ENCODE measurements around the gene SYT13.
A peak's percentile ranks its signal among the peaks of the same experiment; 100 is the strongest.
"Not testable (repeated sequence)": the region's sequence is repeated elsewhere in the genome, so short reads cannot be mapped to it uniquely, and the experiment has no call there.

The SYT13 gene

DNA sequence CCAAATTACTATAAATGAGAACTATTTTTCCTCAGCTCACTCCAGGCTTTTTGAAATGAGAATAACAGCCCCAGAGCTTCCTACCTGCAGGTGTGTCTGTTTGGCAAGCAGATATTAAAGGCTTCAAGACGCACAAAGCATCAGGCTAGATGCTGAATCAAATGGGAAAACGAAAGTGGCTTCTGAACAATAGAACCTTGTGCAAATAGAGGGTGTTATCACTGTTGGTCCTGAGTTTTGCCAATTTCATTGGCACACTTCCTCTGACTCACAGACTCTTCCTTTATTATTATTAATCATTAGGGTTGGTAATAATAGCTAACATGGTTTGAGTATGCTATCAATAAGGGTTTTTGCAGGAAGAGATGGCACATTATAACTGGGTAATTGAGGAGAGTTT, 13.4 kb downstream of the SYT13 start:
- no peak for DNase-seq (ENCODE audit: low read depth)

DNA sequence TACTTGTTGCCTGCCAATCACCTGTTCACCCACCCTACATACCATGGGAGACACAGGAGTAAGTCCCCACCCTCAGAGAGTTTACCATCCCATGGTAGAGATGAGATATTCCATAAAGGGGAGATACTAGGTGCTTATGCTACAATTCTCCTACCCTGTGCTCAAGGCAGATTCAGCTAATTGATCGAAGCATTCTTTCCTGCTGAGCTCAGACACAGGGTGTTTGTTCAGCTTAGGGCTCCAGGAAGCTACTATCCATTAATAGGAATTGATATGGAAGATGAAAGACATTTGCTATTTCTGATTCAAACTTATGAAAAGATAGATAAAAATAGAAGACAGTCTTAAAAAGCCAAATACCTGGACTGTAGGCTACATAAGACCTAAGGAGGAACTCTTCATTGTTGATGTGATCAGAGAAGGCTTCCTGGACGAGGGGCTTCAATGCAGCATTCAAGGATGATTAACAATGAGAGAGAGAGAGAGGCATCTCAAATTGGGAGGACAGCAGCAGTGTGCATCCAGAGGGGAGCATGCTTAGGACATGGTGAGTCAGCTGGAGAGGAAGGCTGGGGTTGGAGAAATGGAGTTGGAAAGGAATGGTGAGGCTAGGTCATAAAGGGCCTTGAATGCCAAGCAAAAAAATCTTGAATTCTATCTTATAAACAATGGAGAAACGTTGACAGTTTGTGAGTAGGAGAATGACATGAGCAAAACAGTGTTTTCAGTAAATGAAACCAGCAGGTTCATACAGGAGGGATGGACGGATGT, 15.0 kb downstream of the SYT13 start:
- no peak for DNase-seq (ENCODE audit: low read depth)

DNA sequence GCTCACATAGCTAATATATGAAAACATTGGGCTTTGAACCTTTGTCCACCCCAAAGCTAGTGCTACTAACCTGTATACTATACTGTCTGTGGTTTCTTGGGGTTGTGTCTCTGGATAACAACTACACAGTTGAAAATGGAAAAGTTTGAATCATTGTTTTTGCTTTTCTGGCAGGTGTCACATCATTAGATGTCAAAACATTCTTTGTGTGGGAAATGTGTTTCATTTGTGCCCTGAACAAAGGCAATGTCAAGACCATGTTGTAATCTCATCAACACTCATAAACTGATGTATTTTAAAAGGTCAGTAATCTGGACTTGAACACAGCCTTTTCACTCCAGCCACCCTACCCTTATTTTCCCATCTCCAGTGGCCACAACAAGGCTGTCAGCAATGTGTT, 16.5 kb downstream of the SYT13 start:
- no peak for DNase-seq (ENCODE audit: low read depth)

DNA sequence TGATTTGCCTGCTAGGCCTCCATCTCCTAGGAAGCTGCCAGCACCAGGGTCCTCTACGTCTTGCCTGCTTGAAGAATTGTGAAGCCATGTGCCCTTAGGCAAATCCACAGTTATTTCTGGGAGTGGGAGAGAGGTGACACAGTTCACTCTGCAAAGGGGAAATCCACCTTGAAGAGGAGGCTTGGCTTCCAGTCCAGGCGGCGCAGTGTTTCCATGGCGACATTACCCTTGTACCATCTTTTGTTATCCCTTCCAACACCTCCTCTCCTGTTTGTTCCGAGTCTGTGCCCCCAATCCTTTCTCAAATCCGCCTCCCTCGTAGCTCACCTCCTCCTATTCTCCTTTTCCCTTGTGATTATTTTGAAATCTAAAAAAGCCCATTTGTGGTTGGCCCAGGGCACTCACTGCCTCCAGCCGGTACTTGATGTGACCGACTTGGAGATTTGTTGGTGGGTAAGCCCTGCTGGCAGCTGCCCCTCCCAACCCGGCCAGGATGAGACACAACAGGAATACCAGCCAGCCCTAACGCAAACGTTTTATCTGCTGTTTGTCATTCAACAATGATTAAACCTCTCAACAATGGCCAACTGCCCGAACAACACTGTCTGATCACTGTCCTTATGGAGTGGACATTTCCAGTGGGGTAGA, 18.4 kb downstream of the SYT13 start:
- DNase-seq (ENCODE audit: low read depth), result no peak

DNA sequence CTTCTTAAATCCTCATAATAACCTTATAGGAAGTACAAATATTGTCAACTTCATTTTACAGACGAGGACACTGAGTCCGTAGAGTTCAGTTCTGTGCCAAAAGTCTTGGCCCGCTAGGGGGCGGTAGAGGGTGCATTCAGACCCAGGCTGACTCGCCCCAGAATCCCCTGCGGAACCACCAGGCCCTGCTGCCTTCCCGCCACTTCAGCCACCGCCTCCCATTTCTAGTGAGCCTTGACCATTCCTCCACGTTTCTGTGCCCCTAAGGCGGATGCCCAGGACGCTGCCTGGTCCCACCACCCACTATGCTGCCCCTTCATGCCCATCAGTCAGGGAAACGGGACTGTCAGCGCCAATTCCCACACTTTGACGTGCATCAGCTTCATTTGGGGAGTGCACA, 19.1 kb downstream of the SYT13 start:
- peak; percentile 17 for DNase-seq (ENCODE audit: low read depth)

DNA sequence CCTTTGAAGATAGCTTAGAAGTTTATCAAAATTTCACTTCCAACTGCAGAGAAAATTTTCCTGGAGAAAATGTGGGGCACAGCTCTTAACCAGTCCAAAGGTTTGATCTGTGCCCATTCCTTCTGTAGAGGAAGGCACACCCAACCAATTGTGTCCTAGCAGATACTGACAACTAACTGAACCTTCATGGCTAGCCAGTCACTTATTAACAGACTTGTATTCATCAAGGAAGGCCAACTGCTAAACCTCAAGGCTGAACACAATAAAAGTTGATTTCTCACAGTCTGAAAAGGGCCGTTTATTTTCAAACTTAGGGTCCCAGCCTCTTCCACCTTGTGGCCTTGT, 19.5 kb downstream of the SYT13 start:
- DNase-seq (ENCODE audit: low read depth), result no peak

DNA sequence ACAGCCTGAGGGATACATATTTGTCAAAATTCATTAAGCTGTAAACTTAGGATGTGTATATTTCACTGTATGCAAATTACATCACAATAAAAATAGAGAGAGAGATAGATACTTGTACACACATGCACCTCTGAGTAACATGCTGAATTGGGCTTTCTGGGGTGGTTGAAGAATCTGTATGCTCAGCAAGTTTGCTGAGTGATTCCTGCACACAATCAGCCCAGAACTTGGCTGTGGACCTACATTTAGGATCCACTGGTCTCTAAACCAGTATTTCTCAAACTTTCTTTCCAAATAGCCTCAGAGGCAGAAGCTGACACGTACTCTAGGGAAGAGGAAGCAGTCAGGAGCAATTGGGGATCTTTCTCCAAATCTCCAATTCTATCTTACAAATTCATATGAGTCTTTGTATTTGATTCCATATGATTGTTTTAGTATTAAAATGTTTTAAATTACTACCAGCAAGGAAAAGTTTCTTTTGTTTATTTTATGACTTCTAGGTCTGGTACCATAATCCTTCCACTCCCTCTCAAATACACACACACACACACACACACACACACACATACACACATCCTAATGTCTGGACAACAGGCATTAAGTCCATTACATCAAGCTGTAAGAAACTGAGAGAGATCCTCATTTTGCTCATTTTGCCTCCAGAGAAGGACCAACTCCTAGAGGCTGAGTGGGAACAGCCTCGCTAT, 20.0 kb downstream of the SYT13 start:
- no peak for DNase-seq (ENCODE audit: low read depth)

DNA sequence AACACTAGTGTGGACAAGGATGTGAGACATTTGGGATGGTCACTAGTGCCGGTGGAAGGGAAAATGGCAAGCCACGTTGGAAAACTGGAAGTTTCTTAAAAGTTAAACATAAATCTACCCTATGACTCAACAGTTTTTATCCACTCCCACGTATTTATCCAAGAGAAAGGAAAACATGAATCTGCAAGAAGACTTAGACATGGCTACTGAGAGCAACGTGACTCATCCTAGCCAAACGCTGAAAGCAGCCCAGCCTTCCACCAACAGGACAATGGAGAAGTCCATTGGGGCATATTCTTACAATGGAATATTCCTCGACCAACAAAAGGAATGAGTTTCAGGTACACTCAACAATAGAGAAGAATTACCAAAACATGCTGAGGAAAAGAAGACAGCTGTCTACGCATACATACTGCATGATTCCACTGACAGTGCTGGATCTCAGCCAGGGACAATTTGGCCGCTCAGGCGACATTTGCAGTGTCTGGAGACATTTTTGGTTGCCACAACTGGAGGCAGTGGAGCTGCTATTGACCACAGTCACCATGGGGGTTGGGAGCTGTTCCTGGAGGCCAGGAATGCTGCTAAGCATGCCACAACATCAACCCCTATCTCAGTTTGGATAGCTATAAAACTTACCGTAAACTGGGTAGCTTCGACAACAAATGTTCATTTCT, 21.2 kb downstream of the SYT13 start:
- DNase-seq (ENCODE audit: low read depth), result no peak

DNA sequence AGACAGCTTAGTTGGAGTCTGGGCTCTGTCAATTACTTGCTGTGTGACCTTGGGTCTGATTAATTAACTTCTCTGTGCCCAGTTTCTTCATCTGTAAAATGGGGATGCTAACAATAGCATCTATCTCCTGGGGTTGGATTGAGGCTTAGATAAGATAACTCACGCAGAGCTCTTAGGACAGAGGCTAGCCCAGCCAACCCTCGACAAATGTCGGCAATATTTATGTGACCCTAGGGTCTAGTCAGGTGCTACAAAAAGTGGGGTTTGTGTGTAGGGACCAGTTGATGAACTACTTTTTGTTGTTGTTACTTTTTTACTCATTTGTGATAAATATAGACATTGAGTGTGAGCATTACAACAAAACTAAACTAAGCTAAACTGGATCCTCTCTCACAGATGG, 22.4 kb downstream of the SYT13 start:
- DNase-seq (ENCODE audit: low read depth), result no peak

DNA sequence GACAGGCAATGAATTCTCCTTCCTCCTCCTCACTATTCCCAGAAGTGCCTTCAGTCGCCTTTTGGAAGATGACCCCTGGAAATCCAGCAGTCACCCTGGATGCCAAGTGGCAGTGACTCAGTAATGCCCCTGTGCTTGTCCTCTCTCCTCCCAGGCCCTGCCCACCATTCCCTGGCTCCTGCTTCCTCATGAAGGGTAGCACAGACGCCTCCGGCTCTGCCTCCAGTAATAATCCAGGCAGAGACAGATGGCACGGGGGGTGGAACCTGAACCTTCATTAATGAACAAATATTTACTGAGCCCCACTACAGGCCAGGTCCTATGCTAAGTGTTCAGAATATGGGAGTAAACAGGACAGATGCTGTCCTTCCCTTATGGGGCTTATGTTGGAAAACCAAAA, 23.2 kb downstream of the SYT13 start:
- DNase-seq (ENCODE audit: low read depth), result no peak

DNA sequence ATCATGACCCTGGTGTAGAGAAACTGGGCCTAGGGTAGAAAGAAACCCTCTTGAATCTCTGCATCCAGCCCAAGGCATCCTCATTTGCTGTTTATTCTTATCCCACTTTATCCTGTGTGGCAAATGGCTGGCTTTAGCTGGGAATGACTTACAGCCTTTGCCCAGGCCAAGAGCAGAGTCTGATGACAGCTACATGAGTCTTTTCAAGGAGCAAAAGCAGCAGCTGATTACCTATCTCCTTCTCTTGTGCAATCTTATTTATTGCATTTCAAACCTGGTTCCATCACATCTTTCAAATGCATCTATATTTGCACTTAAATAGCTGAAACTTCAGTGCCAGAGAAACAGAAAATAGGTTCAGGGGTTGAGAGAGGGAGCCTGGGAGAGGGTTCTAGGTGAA, 26.1 kb downstream of the SYT13 start:
- no peak for DNase-seq (ENCODE audit: low read depth)

DNA sequence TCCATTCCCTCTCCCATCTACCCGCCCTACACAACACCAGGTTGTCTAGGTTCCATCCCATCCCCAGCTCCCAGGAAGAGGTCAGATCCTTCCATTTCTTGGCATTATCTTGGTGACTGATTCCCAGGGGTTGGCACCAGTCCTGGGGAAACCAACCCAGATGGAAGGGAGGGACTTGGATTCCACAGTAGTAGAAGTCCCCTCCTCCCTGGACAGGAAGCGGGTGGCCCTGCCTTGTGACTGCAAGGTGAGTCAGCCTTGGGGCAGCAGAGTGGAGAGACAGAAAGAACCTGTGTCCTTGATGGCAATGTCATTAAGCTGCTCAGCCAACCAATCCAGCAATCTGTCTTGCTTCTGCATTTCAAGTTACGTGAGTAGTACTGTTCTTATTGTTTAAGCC, 26.5 kb downstream of the SYT13 start:
- no peak for DNase-seq (ENCODE audit: low read depth)

DNA sequence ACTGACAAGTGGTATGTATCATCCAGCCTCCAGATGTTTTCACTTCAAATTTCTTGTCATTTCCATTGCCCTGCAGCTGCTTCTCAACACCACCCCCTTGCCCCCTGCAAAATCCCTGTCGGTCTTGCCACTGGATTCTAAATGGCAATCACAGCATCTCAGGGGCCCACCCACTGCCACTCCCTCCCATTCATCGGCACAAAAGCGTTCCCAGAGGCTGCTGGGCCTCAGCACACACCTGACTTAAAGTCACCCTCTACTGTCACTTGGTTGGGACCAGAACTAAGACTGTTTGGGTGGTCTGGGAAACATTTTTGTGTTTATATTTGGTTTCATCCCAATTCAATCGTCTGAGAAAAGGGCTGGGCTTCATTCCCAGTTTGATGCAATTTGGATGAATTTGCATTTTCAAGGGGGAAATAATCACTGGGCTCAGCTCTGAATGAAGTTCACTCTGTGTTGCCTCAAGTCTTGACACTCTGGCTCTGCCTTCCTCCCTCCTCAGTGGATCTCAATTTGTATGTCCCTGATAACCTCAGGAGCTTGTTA, 27.1 kb downstream of the SYT13 start:
- DNase-seq (ENCODE audit: low read depth), result no peak

DNA sequence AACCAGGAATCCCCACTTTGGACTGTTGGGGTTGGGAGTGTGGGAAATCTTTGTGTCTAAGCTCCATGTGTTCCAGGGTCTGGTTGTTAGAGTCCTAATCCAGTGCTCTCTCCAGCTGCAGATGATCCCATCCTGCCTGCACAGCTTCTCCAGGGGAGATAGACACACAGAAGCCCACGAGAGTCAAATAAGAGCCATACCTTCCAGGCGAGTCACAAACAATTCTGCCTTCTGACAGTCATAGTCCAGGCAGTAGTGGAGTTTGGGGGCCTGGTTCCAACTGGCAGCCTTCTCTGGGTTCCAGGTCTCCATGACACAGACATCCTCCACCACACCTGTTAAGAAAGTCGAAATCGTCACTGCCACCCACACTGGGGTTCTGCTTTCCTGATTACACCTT, 32.1 kb downstream of the SYT13 start:
- no peak for DNase-seq (ENCODE audit: low read depth)

DNA sequence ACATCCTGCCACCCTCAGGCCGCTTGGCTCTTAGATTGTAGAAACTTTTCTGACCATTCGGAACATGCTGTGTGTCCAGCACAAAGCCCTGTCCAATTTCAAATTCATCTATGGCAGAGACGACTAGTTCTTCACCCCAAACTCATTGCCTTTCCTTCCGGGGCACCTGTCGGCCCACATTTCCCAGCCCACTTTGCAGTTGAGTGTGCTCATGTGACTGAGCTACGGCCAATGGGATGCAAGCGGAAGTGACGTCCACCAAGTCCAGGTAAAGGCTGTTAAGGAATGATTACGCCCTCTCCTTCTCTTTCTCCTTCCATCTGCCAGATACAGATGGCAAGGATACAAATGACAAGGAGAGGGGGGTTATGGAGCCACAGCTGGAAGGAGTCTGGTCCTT, 32.5 kb downstream of the SYT13 start:
- DNase-seq (ENCODE audit: low read depth), result no peak

DNA sequence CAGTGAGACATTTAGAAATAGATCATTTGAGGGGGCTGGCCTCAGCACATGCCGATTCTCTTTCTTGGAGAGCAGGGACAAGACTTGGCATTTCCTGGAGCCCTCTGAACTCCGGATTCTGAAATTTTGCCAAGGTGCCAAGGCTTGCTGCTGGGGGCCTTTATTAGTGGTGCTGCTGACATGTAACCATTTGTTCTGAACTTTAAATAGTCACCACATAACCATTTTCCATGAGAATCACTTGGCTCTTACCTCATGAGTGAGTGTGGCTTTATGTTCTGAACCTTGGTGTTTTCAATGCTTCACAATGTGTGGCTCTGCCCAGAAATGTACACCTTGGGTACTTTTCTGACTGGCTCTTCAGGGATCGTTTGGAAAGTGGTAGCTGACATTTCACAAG, 33.3 kb downstream of the SYT13 start:
- DNase-seq (ENCODE audit: low read depth), result no peak

DNA sequence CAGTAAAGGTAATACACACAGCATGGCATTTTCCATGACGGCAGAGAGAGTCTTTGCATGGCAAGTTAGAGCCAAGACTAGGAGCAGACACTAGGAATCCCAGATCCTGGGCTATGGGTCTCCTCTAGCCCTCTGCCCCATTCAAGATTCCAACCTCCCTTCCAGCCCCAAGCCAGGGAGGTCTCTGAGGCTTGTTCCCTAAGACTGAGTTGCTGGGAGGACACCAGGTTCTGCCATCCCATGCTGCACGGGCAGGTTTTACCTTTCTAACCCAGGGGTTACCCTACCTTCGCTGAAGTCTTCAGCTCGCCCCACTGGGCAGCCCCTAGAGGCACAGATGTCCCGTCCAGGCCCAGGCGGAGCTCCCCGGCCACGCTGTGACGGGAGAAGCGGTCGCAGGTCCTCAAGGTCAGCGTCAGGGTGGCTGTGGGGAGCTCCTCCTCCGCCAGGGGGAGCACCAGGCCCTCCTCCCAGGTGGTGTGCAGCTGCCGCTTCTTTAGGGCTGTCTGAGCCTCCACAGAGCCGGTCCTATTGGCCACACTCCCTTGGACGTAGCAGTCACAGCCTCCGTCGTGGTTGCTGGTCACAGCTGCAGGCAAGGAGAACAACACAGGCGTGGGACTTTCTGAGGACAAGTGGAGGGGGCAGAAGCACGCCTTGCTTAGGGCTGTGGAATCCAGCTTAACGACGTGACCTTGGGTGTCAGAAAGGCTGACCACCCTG, 33.8 kb downstream of the SYT13 start:
- DNase-seq (ENCODE audit: low read depth), result peak; percentile 35

DNA sequence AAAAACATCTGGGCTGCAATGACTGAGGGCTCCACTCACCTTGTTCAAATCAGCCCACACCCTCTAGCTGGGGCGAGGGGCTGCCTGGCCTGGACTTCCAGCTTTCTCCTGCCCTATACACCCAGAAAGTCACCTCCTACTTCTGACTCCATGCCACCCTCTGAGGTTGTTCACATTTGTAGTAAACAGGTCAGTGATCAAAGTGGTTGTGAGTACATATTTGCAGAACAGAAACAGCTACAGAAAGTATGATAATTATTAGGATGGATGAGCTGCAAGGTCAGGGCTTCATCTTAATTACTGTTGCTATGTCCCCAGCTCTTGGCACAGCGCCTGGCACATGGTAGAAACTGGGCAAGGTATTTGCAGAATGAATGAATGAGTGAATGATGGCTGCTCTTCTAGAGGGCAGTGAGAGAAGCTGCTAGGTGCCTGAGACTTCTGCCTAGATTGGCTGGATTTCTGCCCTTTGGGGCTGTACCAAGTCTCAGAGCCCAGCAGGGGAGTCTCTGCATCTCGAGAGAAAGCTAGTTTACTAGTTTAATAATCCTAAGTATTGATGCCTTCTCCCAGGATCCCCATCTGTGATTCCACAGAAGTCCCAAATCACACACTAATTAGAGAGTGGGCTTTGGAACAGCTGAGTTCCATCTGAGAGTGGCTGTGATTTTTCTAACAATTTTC, 36.0 kb downstream of the SYT13 start:
- no peak for DNase-seq (ENCODE audit: low read depth)

DNA sequence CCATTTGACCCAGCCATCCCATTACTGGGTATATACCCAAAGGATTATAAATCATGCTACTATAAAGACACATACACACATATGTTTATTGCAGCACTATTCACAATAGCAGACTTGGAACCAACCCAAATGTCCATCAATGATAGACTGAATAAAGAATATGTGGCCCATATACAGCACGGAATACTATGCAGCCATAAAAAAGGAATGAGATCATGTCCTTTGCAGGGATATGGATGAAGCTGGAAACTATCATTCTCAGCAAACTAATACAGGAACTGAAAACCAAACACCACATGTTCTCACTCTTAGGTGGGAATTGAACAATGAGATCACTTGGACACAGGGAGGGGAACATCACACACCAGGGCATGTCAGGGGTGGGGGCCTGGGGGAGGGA, 36.8 kb downstream of the SYT13 start:
- not testable (repeated sequence) for DNase-seq (ENCODE audit: low read depth)

DNA sequence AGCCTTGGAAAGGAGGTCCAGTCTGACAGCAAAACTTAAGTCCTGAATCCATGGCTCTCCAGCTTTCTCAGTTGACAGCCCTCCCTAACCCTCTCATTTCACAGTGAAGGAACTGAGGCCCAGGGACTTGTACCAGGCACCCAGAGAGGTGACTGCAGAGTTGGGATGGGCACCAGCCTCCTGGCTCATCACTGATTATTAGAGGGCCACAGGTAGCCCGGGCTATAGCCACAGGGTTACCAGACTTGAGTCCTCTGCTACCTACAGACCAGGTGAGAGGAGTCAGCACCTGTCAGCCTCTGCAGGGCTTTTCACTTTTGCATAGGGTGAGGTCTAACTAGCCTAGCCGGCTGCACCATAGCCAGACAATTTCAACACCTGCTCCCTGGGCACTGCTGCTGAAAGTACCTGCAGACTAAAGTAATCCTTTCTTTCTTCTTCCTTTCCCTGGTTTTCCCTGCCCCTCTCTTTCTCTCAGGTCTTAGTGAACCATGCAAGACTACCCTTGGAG, 37.6 kb downstream of the SYT13 start:
- no peak for DNase-seq (ENCODE audit: low read depth)

DNA sequence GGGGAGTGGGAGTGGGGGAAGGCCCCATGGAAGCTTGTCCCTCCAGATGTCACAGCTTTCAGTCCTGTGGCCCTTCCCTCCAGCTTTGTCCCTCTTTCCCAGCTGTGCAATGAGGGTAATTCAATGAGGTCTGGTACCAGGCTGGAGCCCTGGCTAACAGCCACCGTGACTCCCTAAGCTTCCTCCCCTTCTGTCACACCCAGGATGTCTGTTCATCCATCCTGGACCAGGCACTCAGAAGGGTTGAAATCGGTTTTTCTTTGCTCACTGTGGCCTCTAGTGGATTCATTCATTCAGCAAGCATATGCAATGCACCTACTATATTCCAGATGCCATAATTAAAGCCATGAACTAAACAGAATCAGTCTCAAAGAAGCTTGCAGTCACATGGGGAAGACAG, 38.7 kb downstream of the SYT13 start:
- no peak for DNase-seq (ENCODE audit: low read depth)

Data from activated T-cell treated with anti-CD3 and anti-CD28 coated beads for 48 hours (primary cell).